Measurements from ENCODE around the gene VN1R5.
"Not testable (repeated sequence)": the region's sequence is repeated elsewhere in the genome, so short reads cannot be mapped to it uniquely, and the experiment has no call there.

VN1R5 gene

GRCh38 chr1:247273013-247273412, 17.1 kb downstream of the VN1R5 start:
- no peak for DNase-seq (ENCODE audit: low read depth, low spot score)

- DNase-seq (ENCODE audit: low read depth, low spot score), result no peak
Measured at GRCh38 chr1:247274605-247275256, 18.9 kb downstream of the VN1R5 start.

- DNase-seq (ENCODE audit: low read depth, low spot score), result no peak
Measured at GRCh38 chr1:247277191-247277590, 21.3 kb downstream of the VN1R5 start.

GRCh38 chr1:247281001-247281574, 25.2 kb downstream of the VN1R5 start:
- no peak for DNase-seq (ENCODE audit: low read depth, low spot score)

GRCh38 chr1:247286134-247286670, 30.3 kb downstream of the VN1R5 start:
- DNase-seq (ENCODE audit: low read depth, low spot score), result no peak

GRCh38 chr1:247287460-247287859, 31.6 kb downstream of the VN1R5 start:
- DNase-seq (ENCODE audit: low read depth, low spot score), result no peak

GRCh38 chr1:247288341-247288740, 32.5 kb downstream of the VN1R5 start:
- DNase-seq (ENCODE audit: low read depth, low spot score), result no peak

- DNase-seq (ENCODE audit: low read depth, low spot score), result not testable (repeated sequence)
Measured at GRCh38 chr1:247289274-247289892, 33.5 kb downstream of the VN1R5 start.

GRCh38 chr1:247290576-247290975, 34.7 kb downstream of the VN1R5 start:
- DNase-seq (ENCODE audit: low read depth, low spot score), result no peak

- no peak for DNase-seq (ENCODE audit: low read depth, low spot score)
Measured at GRCh38 chr1:247291161-247291560, 35.3 kb downstream of the VN1R5 start.

GRCh38 chr1:247291833-247292561, 36.1 kb downstream of the VN1R5 start:
- no peak for DNase-seq (ENCODE audit: low read depth, low spot score)

GRCh38 chr1:247293047-247293446, 37.2 kb downstream of the VN1R5 start:
- no peak for DNase-seq (ENCODE audit: low read depth, low spot score)

- DNase-seq (ENCODE audit: low read depth, low spot score), result peak; percentile 58
Measured at GRCh38 chr1:247294282-247294681, 38.4 kb downstream of the VN1R5 start.

- DNase-seq (ENCODE audit: low read depth, low spot score), result no peak
Measured at GRCh38 chr1:247295274-247295684, 39.4 kb downstream of the VN1R5 start.

GRCh38 chr1:247295746-247296145, 39.9 kb downstream of the VN1R5 start:
- no peak for DNase-seq (ENCODE audit: low read depth, low spot score)

- DNase-seq (ENCODE audit: low read depth, low spot score), result no peak
Measured at GRCh38 chr1:247296599-247297180, 40.8 kb downstream of the VN1R5 start.

- DNase-seq (ENCODE audit: low read depth, low spot score), result no peak
Measured at GRCh38 chr1:247297263-247298123, 41.6 kb downstream of the VN1R5 start.

- no peak for DNase-seq (ENCODE audit: low read depth, low spot score)
Measured at GRCh38 chr1:247298124-247298481, 42.2 kb downstream of the VN1R5 start.

GRCh38 chr1:247298701-247299100, 42.8 kb downstream of the VN1R5 start:
- no peak for DNase-seq (ENCODE audit: low read depth, low spot score)

GRCh38 chr1:247299723-247300381, 44.0 kb downstream of the VN1R5 start:
- no peak for DNase-seq (ENCODE audit: low read depth, low spot score)
